Epithelial cell of proximal tubule (primary cell): ENCODE results near the gene SERPINF2. TPM values are rescaled to one million over a fixed set of nuclear protein-coding genes. Genes with fewer than 3 reads are reported as not detected.

Experiments used
- DNase-seq: peaks from one replicate; pipeline ENCODE4 v3.0.0-alpha.2; 2011; ENCODE audit warnings: low read depth
- H3K4me3 ChIP-seq: 2 replicates; pipeline ENCODE4 v1.5.1; 2011; ENCODE audit warnings: low read depth, mild to moderate bottlenecking, low read length
- total RNA-seq: library from RNA; depleted of rRNA; stranded (reverse); fragments of >200 nt; gene quantifications from 2 replicates; pipeline ENCODE4 v1.2.3, GENCODE V29; 2015
- TF ChIP-seq, protein P1 (sequence below): conservative IDR thresholded peaks from 2 replicates; pipeline ENCODE4 v1.5.1; 2012; ENCODE audit warnings: low read depth, mild to moderate bottlenecking, low read length

The SERPINF2 gene
- total RNA-seq, 1 donor from 2014 or later = 0.92 TPM

GRCh38 chr17:1746975-1747543, 4.4 kb downstream of the SERPINF2 start:
- DNase-seq = no peak
- no peak overlapping the region for H3K4me3 ChIP-seq

GRCh38 chr17:1750628-1751027, 8.0 kb downstream of the SERPINF2 start:
- no peak overlapping the region for H3K4me3 ChIP-seq
- TF ChIP-seq, protein P1, sequence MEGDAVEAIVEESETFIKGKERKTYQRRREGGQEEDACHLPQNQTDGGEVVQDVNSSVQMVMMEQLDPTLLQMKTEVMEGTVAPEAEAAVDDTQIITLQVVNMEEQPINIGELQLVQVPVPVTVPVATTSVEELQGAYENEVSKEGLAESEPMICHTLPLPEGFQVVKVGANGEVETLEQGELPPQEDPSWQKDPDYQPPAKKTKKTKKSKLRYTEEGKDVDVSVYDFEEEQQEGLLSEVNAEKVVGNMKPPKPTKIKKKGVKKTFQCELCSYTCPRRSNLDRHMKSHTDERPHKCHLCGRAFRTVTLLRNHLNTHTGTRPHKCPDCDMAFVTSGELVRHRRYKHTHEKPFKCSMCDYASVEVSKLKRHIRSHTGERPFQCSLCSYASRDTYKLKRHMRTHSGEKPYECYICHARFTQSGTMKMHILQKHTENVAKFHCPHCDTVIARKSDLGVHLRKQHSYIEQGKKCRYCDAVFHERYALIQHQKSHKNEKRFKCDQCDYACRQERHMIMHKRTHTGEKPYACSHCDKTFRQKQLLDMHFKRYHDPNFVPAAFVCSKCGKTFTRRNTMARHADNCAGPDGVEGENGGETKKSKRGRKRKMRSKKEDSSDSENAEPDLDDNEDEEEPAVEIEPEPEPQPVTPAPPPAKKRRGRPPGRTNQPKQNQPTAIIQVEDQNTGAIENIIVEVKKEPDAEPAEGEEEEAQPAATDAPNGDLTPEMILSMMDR = no peak
- DNase-seq = no peak

More at GRCh38 chr17:1746975-1747543, 4.4 kb downstream of the SERPINF2 start:
- TF ChIP-seq, protein P1 = no peak

- peak overlapping the region; percentile 22 for H3K4me3 ChIP-seq
- no peak for DNase-seq
Observed at GRCh38 chr17:1752425-1753262, 10.0 kb downstream of the SERPINF2 start.

DNA sequence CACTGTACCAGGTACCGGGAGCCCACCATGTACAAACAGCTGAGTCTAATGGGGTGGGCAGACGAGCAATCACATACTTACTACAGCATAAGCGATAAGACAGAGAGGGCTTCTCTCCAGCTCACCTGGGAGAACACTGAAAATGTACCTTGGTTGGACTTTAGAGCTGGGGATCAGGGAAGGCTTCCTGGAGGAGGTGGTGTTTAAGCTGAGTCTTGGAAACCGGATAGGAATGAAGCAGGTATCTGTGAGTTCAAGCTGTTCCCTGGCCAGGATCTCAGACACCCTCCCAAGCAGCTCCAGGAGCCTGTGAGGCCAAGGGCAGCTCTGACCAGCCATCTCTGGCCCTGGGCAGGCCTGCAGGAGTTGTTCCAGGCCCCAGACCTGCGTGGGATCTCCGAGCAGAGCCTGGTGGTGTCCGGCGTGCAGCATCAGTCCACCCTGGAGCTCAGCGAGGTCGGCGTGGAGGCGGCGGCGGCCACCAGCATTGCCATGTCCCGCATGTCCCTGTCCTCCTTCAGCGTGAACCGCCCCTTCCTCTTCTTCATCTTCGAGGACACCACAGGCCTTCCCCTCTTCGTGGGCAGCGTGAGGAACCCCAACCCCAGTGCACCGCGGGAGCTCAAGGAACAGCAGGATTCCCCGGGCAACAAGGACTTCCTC, 11.2 kb downstream of the SERPINF2 start:
- DNase-seq = no peak
- TF ChIP-seq, protein P1 = no peak
- H3K4me3 ChIP-seq = no peak overlapping the region

More at GRCh38 chr17:1752425-1753262, 10.0 kb downstream of the SERPINF2 start:
- TF ChIP-seq, protein P1 = no peak

DNA sequence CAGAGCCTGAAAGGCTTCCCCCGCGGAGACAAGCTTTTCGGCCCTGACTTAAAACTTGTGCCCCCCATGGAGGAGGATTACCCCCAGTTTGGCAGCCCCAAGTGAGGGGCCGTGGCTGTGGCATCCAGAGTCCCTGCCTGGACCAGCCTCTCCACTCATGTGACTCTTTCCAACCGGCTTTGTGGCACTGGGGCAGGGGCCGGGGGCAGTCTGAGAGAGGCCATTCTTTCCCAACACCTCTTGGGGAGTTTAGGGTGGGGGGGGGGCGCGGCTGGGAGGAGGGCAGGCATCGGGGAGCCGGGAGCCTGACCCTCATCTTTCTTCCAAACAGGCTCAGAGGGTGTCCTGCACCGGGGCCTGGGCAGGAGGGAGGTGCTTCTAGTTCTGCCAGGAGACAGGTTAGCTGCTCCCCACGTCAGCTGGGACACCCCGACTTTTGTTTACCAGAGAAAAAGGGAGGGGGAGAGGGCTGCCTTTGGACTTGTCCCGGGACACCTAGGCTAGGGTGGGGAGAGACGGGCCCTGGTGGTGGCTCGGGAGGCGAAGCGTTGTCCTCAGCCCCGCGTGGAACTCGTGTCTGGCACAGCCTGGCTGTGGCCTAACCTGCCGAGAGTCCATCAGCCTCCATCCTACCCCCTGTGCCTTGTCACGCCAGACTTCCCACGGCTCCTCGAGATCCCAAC, 11.9 kb downstream of the SERPINF2 start:
- no peak for DNase-seq
- no peak overlapping the region for H3K4me3 ChIP-seq
- TF ChIP-seq, protein P1 = no peak

- no peak overlapping the region for H3K4me3 ChIP-seq
- TF ChIP-seq, protein P1 = no peak
- DNase-seq = no peak
Observed at GRCh38 chr17:1755252-1755826, 12.7 kb downstream of the SERPINF2 start.
